Measurements from ENCODE around the gene PTRH1.
"Not testable (repeated sequence)": the region's sequence is repeated elsewhere in the genome, so short reads cannot be mapped to it uniquely, and the experiment has no call there.

Gene PTRH1, protein sequence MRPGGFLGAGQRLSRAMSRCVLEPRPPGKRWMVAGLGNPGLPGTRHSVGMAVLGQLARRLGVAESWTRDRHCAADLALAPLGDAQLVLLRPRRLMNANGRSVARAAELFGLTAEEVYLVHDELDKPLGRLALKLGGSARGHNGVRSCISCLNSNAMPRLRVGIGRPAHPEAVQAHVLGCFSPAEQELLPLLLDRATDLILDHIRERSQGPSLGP

DNA sequence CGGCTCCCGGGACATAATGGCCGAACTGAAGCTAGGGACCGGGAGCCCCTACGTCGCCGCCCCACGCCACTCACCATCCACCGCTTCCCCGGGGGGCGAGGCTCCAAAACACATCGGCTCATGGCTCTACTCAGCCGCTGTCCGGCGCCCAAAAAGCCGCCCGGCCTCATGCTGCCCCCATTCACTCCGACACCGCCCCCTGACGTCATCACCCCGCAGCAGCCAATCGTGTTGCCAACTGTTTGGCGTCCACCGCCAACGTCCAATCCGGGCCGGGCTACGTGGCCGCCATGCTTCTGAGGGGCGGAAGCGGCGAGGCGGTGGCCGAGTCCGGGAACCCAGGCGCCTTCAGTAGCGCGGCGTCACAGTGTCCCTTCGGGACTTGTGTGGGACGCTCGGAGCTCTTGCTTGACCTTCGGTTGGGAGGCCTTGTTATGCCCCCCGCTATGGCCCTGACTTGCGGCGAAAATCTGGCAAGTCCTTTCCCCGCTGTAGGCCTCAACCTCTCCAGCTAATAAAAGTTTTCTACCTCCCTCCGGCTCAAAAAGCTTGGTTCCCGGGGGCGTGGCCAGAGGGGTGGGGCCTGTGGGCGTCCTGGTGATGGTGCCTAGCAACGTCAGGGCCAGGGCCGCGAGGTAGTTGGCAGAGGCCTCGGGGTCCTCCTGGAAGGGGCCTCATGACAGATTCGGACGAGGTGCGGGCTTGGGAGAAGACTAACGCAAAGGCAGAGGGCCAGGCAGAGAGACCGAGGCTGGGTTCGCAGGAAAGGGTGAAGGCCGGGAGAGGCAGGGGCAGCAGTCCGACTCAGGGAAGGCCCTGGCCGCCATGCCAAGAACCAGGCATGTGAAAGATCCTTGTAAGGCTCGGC lies at the start of gene PTRH1, which contains the start of gene TTC16:
Gene PTRH1, minus strand, starts transcription at position 194 of the 868 bp plus-strand sequence. Its CDS starts 24 bp downstream, at position 170.
Gene TTC16, plus strand, starts transcription at position 610 of the 868 bp plus-strand sequence. Its CDS starts 67 bp downstream, at position 677.
- peak; percentile 90 for DNase-seq

DNA sequence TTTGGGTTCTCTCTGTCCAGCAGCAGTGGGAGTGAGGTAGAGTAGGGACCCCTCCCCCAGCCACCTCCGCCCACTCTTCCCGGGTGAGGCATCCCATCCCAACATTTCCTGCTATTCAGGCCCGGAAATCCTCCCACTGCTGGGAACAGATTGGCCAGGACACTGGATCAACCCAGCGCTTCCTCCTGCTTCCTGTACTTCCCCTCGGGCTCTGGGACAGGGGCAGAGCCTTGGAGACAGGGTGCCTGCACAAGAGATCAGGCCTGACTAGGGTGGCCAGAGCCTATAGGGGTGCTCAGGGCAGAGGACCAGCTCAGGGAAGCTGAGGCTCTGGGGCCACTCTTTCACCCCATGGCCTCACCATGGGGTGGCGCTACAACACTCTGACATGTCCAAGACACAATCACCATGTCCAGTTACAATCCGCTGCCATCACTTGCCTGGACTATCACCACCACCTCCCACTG lies 48.5 kb upstream of the PTRH1 start:
- DNase-seq: no peak

- no peak for DNase-seq
These were observed 46.7 kb upstream of the PTRH1 start for GRCh38 chr9:127762111-127762676.

GRCh38 chr9:127761491-127761956 lies 46.1 kb upstream of the PTRH1 start:
- no peak for DNase-seq

GRCh38 chr9:127761061-127761460 lies 45.6 kb upstream of the PTRH1 start:
- no peak for DNase-seq

DNA sequence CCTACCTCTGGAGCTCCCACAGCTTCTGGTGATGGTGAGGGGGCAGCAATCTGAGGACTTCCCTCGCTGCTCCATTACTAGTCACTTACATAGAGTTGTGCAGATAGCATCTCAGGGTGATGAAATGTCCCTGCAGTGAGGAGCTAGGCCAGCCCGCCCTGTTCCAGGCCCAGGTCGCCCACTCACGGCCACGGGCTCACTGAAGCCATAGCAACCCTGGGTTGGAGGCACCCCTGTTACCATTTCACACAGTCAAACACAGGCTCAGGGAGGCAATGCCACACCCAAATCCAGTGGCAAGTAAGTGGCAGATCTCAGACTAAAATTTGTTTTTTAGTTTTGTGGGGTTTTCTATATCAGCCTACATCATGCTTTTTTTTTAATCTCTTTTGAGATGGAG lies 43.4 kb upstream of the PTRH1 start:
- no peak for DNase-seq

DNA sequence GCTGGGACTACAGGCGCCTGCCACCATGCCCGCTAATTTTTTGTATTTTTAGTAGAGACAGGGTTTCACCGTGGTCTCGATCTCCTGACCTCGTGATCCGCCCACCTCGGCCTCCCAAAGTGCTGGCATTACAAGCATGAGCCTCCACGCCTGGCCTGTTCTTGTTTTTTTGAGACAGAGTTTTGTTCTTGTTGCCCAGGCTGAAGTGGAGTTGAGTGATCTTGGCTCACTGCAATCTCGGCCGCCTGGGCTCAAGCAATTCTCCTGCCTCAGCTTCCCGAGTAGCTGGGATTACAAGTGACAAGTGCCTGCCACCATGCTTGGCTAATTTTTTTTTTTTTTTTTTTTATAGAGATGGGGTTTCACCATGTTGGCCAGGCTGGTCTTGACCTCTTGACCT lies 41.3 kb upstream of the PTRH1 start:
- not testable (repeated sequence) for DNase-seq

GRCh38 chr9:127756233-127756632 lies 40.8 kb upstream of the PTRH1 start:
- no peak for DNase-seq

- no peak for DNase-seq
These were observed 39.9 kb upstream of the PTRH1 start for GRCh38 chr9:127755061-127756060.

DNA sequence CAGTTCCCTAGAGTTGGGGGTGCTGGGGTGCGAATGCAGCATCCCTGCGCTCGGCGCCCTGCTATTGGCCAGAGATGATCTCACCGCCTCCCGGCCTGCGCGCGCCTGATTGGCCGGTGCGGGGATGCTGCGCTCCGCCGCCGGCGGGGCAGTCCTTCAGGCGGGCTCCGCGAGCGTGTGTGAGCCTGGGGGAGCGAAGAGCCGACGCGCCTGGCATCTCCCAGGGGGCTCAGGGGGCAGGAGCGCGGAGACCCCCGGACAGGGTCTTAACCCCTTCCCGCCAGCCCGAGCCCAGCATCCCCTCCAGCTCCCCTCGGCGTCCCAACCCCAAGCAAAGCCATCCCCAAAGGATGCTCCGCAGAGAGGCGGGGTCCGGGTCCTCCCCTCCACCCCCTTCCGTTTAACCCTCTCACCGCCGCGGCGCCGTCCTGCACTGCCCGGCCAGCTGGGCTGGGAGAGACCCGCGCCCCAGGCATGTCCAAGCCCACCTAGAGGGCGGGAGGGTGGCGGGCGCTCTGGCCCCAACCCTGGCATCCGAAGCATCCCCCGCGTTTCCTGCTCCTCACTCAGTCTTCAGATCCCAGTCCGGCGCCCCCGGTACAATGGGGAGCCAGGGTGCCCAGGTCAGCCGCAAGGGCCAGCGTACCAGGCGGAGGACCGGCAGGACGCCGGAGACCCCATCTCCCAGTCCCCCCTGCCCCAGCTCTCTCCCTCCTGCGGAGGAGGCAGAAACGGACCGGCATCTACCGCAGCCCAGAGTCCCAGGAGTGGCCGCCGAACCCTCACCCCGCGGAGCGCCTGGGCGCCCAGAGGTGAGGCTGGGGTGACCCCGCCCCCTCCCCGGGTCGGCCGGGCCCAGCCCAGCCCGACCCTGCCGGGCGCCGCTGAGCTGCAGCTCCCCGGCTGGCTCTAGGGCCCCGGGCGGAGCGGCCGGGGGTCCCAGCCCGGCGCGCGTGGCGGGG lies 38.9 kb upstream of the PTRH1 start:
- no peak for DNase-seq

DNA sequence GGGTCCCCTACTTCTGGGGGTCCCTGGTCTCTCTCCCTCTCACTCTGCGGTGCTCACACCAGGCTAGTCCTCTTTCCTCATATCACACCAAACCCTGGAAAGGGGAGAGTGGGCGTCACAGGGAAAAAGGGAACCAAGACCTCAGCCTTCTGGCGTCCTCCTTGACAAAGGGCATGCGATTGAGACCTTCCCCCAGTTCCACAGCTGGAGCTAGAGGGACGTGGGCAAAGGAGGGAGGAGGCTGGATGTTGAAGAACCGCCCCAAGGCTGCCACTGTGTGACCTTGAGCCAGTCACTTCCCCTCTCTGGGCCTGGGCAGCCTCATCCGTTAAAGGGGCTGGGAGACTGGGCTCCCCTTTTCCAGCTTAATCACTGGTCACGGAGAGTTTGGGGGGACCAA lies 38.2 kb upstream of the PTRH1 start:
- DNase-seq: no peak

- DNase-seq: no peak
These were observed 37.7 kb upstream of the PTRH1 start for GRCh38 chr9:127753148-127753547.

- no peak for DNase-seq
These were observed 36.0 kb upstream of the PTRH1 start for GRCh38 chr9:127751269-127752054.

GRCh38 chr9:127749090-127749787 lies 33.8 kb upstream of the PTRH1 start:
- no peak for DNase-seq

GRCh38 chr9:127746959-127747569 lies 31.6 kb upstream of the PTRH1 start:
- no peak for DNase-seq

GRCh38 chr9:127744398-127745110 lies 29.1 kb upstream of the PTRH1 start:
- DNase-seq: no peak

DNA sequence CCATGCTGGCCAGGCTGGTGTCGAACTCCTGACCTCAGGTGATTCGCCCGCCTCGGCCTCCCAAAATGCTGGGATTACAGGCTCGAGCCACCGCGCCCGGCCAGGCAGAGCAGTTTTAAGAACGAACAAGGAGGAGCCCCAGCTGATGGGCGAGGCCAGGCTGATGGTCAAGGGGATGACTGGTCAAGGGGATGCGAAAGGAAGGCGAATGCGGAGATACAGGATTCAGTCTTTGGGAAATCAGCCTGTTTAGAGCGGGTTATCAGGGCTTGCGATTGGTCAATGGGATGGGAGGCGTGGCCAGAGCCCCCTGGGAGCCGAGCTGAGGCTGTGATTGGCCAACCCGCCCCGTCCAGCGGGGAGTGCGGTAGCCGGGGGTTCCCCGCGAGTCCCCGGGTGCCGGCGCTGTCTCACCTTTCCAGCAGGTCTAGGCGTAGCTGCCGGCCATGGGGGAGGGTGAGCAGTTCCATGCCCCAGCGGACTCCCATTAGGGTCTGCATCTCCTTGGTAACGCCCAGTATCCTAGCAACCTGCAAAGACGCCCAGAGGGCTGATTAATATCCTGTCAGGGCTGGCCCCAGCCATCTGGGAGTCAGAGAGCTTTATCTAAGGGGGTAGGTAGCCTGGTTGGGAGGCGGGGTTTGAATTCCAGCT lies 27.1 kb upstream of the PTRH1 start:
- no peak for DNase-seq
